ENCODE measurements around the gene LUC7L3. TPM values are rescaled to one million over a fixed set of nuclear protein-coding genes. Genes with fewer than 3 reads are reported as not detected.

LUC7L3 gene
- total and polyA plus RNA-seq, 2 donors (not counting 1 experiment from before 2014, with no cell fraction given): 42.9 to 311 TPM

GRCh38 chr17:50703162-50703561 is 16.2 kb upstream of the LUC7L3 start:
- intact Hi-C loops (cut with micrococcal nuclease): no loop called here
- no peaks in the 10 kb centered on the region for H3K9me3 Mint-ChIP-seq (ENCODE audit: insufficient read depth)
- no peak for DNase-seq
- H3K27me3 Mint-ChIP-seq: no peaks in the 10 kb centered on the region
- no peaks in the 10 kb centered on the region for H3K9me3 ChIP-seq (ENCODE audit: control extremely low read depth in 1 of 3, control insufficient read depth in 2 of 3, insufficient read depth in 1 of 3, low read length in 2 of 3)
- H3K27me3 ChIP-seq (replicated peaks in 1 of 4; ENCODE audit: control extremely low read depth in 1 of 4, control insufficient read depth in 3 of 4, insufficient read depth in 4 of 4, low read length in 3 of 4): no peaks in the 10 kb centered on the region
- peak overlapping the region in 1 of 2 donors; percentile 7 for H3K27ac ChIP-seq (ENCODE audit: low read length in 2 of 2)
- 100% methylated on average over 2 of the region's 3 CpGs for WGBS (ENCODE audit: insufficient coverage)
- H2AFZ ChIP-seq (ENCODE audit: insufficient read depth, low read depth, low read length, poor library complexity, severe bottlenecking): no peak overlapping the region
- H3K4me3 ChIP-seq (ENCODE audit: control extremely low read depth in 1 of 5, extremely low read depth in 1 of 5, insufficient read depth in 1 of 5, low read depth in 2 of 5, low read length in 4 of 5): no peak overlapping the region
- H3K27ac Mint-ChIP-seq: peak overlapping the region; percentile 2
- peaks cover 14 to 15% of the 10 kb centered on the region in 2 donors for H3K4me1 ChIP-seq (ENCODE audit: control insufficient read depth in 2 of 2, insufficient read depth in 2 of 2, low read length in 2 of 2)
- H4K20me1 ChIP-seq (ENCODE audit: control insufficient read depth, insufficient read depth, low read length, poor library complexity, severe bottlenecking): peaks cover 8% of the 10 kb centered on the region
- H3K9ac ChIP-seq (ENCODE audit: low read length): no peak overlapping the region
- CTCF ChIA-PET: no interaction called here
- H3K36me3 ChIP-seq (replicated peaks in 1 of 2; ENCODE audit: control extremely low read depth in 1 of 2, control insufficient read depth in 1 of 2, extremely low read depth in 1 of 2, insufficient read depth in 2 of 2, low read length in 1 of 2): peaks cover 0 to 34% of the 10 kb centered on the region in 2 experiments
- TF ChIP-seq CTCF (IDR thresholded peaks at IDR 0.05) (no peak), EZH2 (IDR thresholded peaks at IDR 0.05; ENCODE audit: borderline replicate concordance, insufficient read depth, low read depth, low read length, poor library complexity, severe bottlenecking) (no peak)
- POLR2A ChIA-PET: no interaction called here
- peaks cover 39% of the 10 kb centered on the region for H3K4me1 Mint-ChIP-seq
- ATAC-seq (ENCODE audit: low read depth): no peak
- H3K4me2 ChIP-seq (replicated peaks; ENCODE audit: low read depth, low read length, poor library complexity, severe bottlenecking): no peak overlapping the region
- no peak overlapping the region for H3K4me3 Mint-ChIP-seq
- H3K79me2 ChIP-seq (ENCODE audit: control insufficient read depth, insufficient read depth, low read length): peaks cover 43% of the 10 kb centered on the region

GRCh38 chr17:50707289-50708049 is 11.9 kb upstream of the LUC7L3 start, which contains the start of gene ANKRD40:
TSS of gene ANKRD40 (minus strand) at chr17:50707914. CDS start at chr17:50707654, 260 bp downstream.
- Mint-ChIP-seq H3K4me3 (peak within 1 kb of the TSS; percentile 96), H3K4me1 (peaks cover 43% of the 10 kb centered on the region), H3K9me3 (ENCODE audit: insufficient read depth) (no peaks in the 10 kb centered on the region), H3K27me3 (no peaks in the 10 kb centered on the region), H3K27ac (peak within 1 kb of the TSS; percentile 97)
- CTCF ChIA-PET: interaction anchor here (1.3 to 2.0 kb wide), 2 partner anchors 12 to 310 kb away, joined by 4 to 5 read pairs; partner anchors contain the start of genes LRRC59 and LUC7L3
- peak; percentile 78 for ATAC-seq (ENCODE audit: low read depth)
- H3K9me3 ChIP-seq (ENCODE audit: control extremely low read depth in 1 of 3, control insufficient read depth in 2 of 3, insufficient read depth in 1 of 3, low read length in 2 of 3): no peaks in the 10 kb centered on the region
- peaks cover 8% of the 10 kb centered on the region for H4K20me1 ChIP-seq (ENCODE audit: control insufficient read depth, insufficient read depth, low read length, poor library complexity, severe bottlenecking)
- peak within 1 kb of the TSS; percentile 75 for H2AFZ ChIP-seq (ENCODE audit: insufficient read depth, low read depth, low read length, poor library complexity, severe bottlenecking)
- peak within 1 kb of the TSS; percentile 76 for H3K4me2 ChIP-seq (replicated peaks; ENCODE audit: low read depth, low read length, poor library complexity, severe bottlenecking)
- TF ChIP-seq CTCF (IDR thresholded peaks at IDR 0.05): no peak
- TF ChIP-seq EZH2 (IDR thresholded peaks at IDR 0.05; ENCODE audit: borderline replicate concordance, insufficient read depth, low read depth, low read length, poor library complexity, severe bottlenecking): no peak
- peak within 1 kb of the TSS; percentile 92 to 99 for H3K27ac ChIP-seq (ENCODE audit: low read length in 2 of 2)
- H3K79me2 ChIP-seq (ENCODE audit: control insufficient read depth, insufficient read depth, low read length): peaks cover 76% of the 10 kb centered on the region
- peaks cover 0 to 7% of the 10 kb centered on the region in 2 experiments for H3K36me3 ChIP-seq (replicated peaks in 1 of 2; ENCODE audit: control extremely low read depth in 1 of 2, control insufficient read depth in 1 of 2, extremely low read depth in 1 of 2, insufficient read depth in 2 of 2, low read length in 1 of 2)
- no peaks in the 10 kb centered on the region for H3K27me3 ChIP-seq (replicated peaks in 1 of 4; ENCODE audit: control extremely low read depth in 1 of 4, control insufficient read depth in 3 of 4, insufficient read depth in 4 of 4, low read length in 3 of 4)
- DNase-seq: peak; percentile 95
- peak within 1 kb of the TSS; percentile 57 to 87 (median 80) for H3K4me3 ChIP-seq (ENCODE audit: control extremely low read depth in 1 of 5, extremely low read depth in 1 of 5, insufficient read depth in 1 of 5, low read depth in 2 of 5, low read length in 4 of 5)
- H3K4me1 ChIP-seq (ENCODE audit: control insufficient read depth in 2 of 2, insufficient read depth in 2 of 2, low read length in 2 of 2): peaks cover 25 to 30% of the 10 kb centered on the region in 2 donors
- POLR2A ChIA-PET: interaction anchor here (0.7 to 1.3 kb wide), 6 partner anchors 10 to 796 kb away, joined by 3 to 14 read pairs (median 7); partner anchors contain the start of gene LUC7L3
- intact Hi-C loops (cut with micrococcal nuclease): loop anchor here (1.0 to 5.0 kb wide), 6 partner anchors 12 to 460 kb away; partner anchors contain the start of genes CACNA1G, LUC7L3, NME2 and RSAD1
- H3K9ac ChIP-seq (ENCODE audit: low read length): peak within 1 kb of the TSS; percentile 79
- under 1% methylated on average over 67 of the region's 74 CpGs for WGBS (ENCODE audit: insufficient coverage)

Measured in B cell (primary cell).